ENCODE measurements around the gene DNAJC3. TPM values are rescaled to one million over a fixed set of nuclear protein-coding genes. Genes with fewer than 3 reads are reported as not detected.
"Not testable (repeated sequence)": the region's sequence is repeated elsewhere in the genome, so short reads cannot be mapped to it uniquely, and the experiment has no call there.

The DNAJC3 gene
- total and polyA plus RNA-seq, 2 of the 8 experiments (the other 6 are each of a cell fraction or from before 2014, with no cell fraction given) = 4.3 to 24.1 TPM

- not testable (repeated sequence) for H3K79me2 ChIP-seq (ENCODE audit: control insufficient read depth in 1 of 2, insufficient read depth in 2 of 2, low read length in 2 of 2); H3K4ac ChIP-seq (replicated peaks; ENCODE audit: insufficient read length, low read depth, low read length); DNase-seq (ENCODE audit: low read depth in 1 of 2, low spot score in 2 of 2); H2BK15ac ChIP-seq (ENCODE audit: low read length); H3K9me3 ChIP-seq (ENCODE audit: insufficient read depth in 2 of 2, low read depth in 1 of 2, low read length in 1 of 2); H3K4me3 ChIP-seq (ENCODE audit: extremely low read depth in 1 of 4, insufficient read depth in 2 of 4, low read depth in 3 of 4, low read length in 4 of 4); H3K27ac ChIP-seq (ENCODE audit: low read depth, low read length); H3K9ac ChIP-seq (replicated peaks in 1 of 4; ENCODE audit: extremely low read depth in 1 of 4, low read depth in 3 of 4, low read length in 3 of 4); H4K5ac ChIP-seq (ENCODE audit: insufficient read length, low read depth, low read length); H2BK5ac ChIP-seq (ENCODE audit: low read depth, low read length); H3K4me2 ChIP-seq (ENCODE audit: insufficient read depth in 1 of 2, low read depth in 2 of 2, low read length in 2 of 2); H3K23me2 ChIP-seq (ENCODE audit: low read depth, low read length); H3K27me3 ChIP-seq (replicated peaks in 1 of 4; ENCODE audit: control insufficient read depth in 3 of 4, extremely low read depth in 1 of 4, insufficient read depth in 3 of 4, low read length in 3 of 4); H2BK12ac ChIP-seq (ENCODE audit: low read depth, low read length); FAIRE-seq; H3K56ac ChIP-seq (replicated peaks; ENCODE audit: insufficient read length, low read depth, low read length); H4K20me1 ChIP-seq (replicated peaks in 1 of 2; ENCODE audit: control insufficient read depth in 1 of 2, insufficient read depth in 2 of 2, low read length in 2 of 2); H4K8ac ChIP-seq (ENCODE audit: extremely low read depth, insufficient read depth, low read length); H3K36me3 ChIP-seq (ENCODE audit: control insufficient read depth in 2 of 4, insufficient read depth in 4 of 4, low read length in 3 of 4); H3K4me1 ChIP-seq (replicated peaks in 1 of 4; ENCODE audit: control insufficient read depth in 3 of 4, insufficient read depth in 4 of 4, low read length in 3 of 4); H3K23ac ChIP-seq (ENCODE audit: insufficient read length); H3K18ac ChIP-seq (ENCODE audit: extremely low read depth, low read length); H2BK20ac ChIP-seq (ENCODE audit: low read length); H4K91ac ChIP-seq (replicated peaks; ENCODE audit: insufficient read length, low read length); H2BK120ac ChIP-seq (replicated peaks; ENCODE audit: low read depth, low read length); H3K79me1 ChIP-seq (ENCODE audit: low read depth, low read length); H2AK5ac ChIP-seq (ENCODE audit: low read depth, low read length); H2AFZ ChIP-seq (ENCODE audit: low read length); H3K14ac ChIP-seq (ENCODE audit: insufficient read length)
- POLR2A ChIA-PET (ENCODE audit: partially characterized antibody) = interaction anchor here (1.2 kb wide), 1 partner anchor 13 kb away, joined by 3 read pairs; no protein-coding TSS in a partner anchor
- CTCF ChIA-PET (ENCODE audit: partially characterized antibody) = interaction anchor here (1.8 kb wide), 1 partner anchor 25 kb away, joined by 3 read pairs; no protein-coding TSS in a partner anchor
Observed at GRCh38 chr13:95789315-95789714, 112.4 kb downstream of the DNAJC3 start.
